Upper lobe of right lung (tissue), 1 donor: ENCODE results near the gene SSX2IP. TPM values are rescaled to one million over a fixed set of nuclear protein-coding genes. Genes with fewer than 3 reads are reported as not detected.

Experiments used
- ATAC-seq: fragments of 200-7000 bp; cut with Tn5 transposase; one replicate; pipeline ENCODE4 v1.9.1; 2020; ENCODE audit warnings: mild to moderate bottlenecking, moderate library complexity
- DNase-seq: peaks from one replicate; pipeline ENCODE4 v3.0.0-alpha.2; 2020
- H3K27ac ChIP-seq: fragments of 200-600 bp; one replicate; pipeline ENCODE4 v1.8.0; 2022
- H3K27me3 ChIP-seq: fragments of 200-600 bp; one replicate; pipeline ENCODE4 v1.8.0; 2022; ENCODE audit warnings: mild to moderate bottlenecking
- H3K36me3 ChIP-seq: fragments of 200-600 bp; one replicate; pipeline ENCODE4 v1.8.0; 2022
- H3K4me1 ChIP-seq: fragments of 200-600 bp; one replicate; pipeline ENCODE4 v1.8.0; 2022
- H3K4me3 ChIP-seq: fragments of 200-600 bp; one replicate; pipeline ENCODE4 v1.8.0; 2022; ENCODE audit warnings: mild to moderate bottlenecking
- H3K9me3 ChIP-seq: fragments of 200-600 bp; one replicate; pipeline ENCODE4 v1.8.0; 2022
- CTCF ChIP-seq: fragments of 200-600 bp; IDR thresholded peaks from one replicate; pipeline ENCODE4 v1.8.0; 2022; ENCODE audit warnings: antibody characterized with exemption
- intact Hi-C: fragments of 100-400 bp; cut with DNase I; formaldehyde crosslinking; loops from one replicate; pipeline ENCODE4 v1.11.0; 2022
- total RNA-seq: library from RNA; stranded (reverse); fragmentation: NEBNext Ultra II Directional; extraction: Animal tissue kit (Norgen Biotek cat#: 25700); gene quantifications from one replicate; pipeline ENCODE4 v1.2.1, GENCODE V29; 2021
- donor health status: DM: no; HTN: yes; CAD: no; lungs with severe emphysema.

Gene SSX2IP
- total RNA-seq, 1 donor from 2014 or later, result 8.5 TPM

- peak overlapping the region; percentile 74 for H3K27ac ChIP-seq
- H3K36me3 ChIP-seq, result no peaks in the 10 kb centered on the region
- intact Hi-C loops, result no loop called here
- H3K27me3 ChIP-seq, result no peaks in the 10 kb centered on the region
- H3K4me1 ChIP-seq, result peaks cover 5% of the 10 kb centered on the region
- ATAC-seq (peak; percentile 46), DNase-seq (no peak)
- no peak overlapping the region for H3K4me3 ChIP-seq
- no peaks in the 10 kb centered on the region for H3K9me3 ChIP-seq
- TF ChIP-seq CTCF, result no peak
Observed at GRCh38 chr1:84619383-84620102, 70.7 kb downstream of the SSX2IP start.

GRCh38 chr1:84617349-84617748 lies 72.9 kb downstream of the SSX2IP start:
- TF ChIP-seq CTCF, result no peak
- H3K27me3 ChIP-seq, result no peaks in the 10 kb centered on the region

GRCh38 chr1:84615790-84616189 lies 74.5 kb downstream of the SSX2IP start:
- no peaks in the 10 kb centered on the region for H3K36me3 ChIP-seq
- DNase-seq (no peak), ATAC-seq (no peak)
- H3K27ac ChIP-seq, result no peak overlapping the region
- H3K27me3 ChIP-seq, result no peaks in the 10 kb centered on the region
- intact Hi-C loops, result no loop called here
- H3K4me1 ChIP-seq, result peaks cover 5% of the 10 kb centered on the region
- no peaks in the 10 kb centered on the region for H3K9me3 ChIP-seq
- H3K4me3 ChIP-seq, result no peak overlapping the region
- TF ChIP-seq CTCF, result no peak

More at GRCh38 chr1:84617349-84617748, 72.9 kb downstream of the SSX2IP start:
- intact Hi-C loops, result no loop called here
- Histone ChIP-seq H3K4me3 (no peak overlapping the region), H3K9me3 (no peaks in the 10 kb centered on the region), H3K36me3 (no peaks in the 10 kb centered on the region), H3K27ac (no peak overlapping the region), H3K4me1 (peaks cover 5% of the 10 kb centered on the region)
- ATAC-seq, result no peak
- no peak for DNase-seq

- Histone ChIP-seq H3K4me1 (peaks cover 2% of the 10 kb centered on the region), H3K36me3 (no peaks in the 10 kb centered on the region), H3K4me3 (no peak overlapping the region), H3K9me3 (no peaks in the 10 kb centered on the region), H3K27ac (no peak overlapping the region), H3K27me3 (no peaks in the 10 kb centered on the region)
- TF ChIP-seq CTCF, result no peak
- DNase-seq (no peak), ATAC-seq (no peak)
- intact Hi-C loops, result no loop called here
Observed at GRCh38 chr1:84613887-84614286, 76.4 kb downstream of the SSX2IP start.

GRCh38 chr1:84613026-84613425 lies 77.2 kb downstream of the SSX2IP start:
- TF ChIP-seq CTCF, result no peak
- ATAC-seq, result no peak
- intact Hi-C loops, result no loop called here

More at GRCh38 chr1:84613026-84613425, 77.2 kb downstream of the SSX2IP start:
- no peaks in the 10 kb centered on the region for H3K36me3 ChIP-seq
- H3K27ac ChIP-seq, result no peak overlapping the region
- no peak for DNase-seq
- no peaks in the 10 kb centered on the region for H3K27me3 ChIP-seq
- H3K4me1 ChIP-seq, result no peaks in the 10 kb centered on the region
- no peak overlapping the region for H3K4me3 ChIP-seq
- no peaks in the 10 kb centered on the region for H3K9me3 ChIP-seq
